Measurements from ENCODE around the gene TBC1D5.
"Not testable (repeated sequence)": the region's sequence is repeated elsewhere in the genome, so short reads cannot be mapped to it uniquely, and the experiment has no call there.

TBC1D5 gene

DNA sequence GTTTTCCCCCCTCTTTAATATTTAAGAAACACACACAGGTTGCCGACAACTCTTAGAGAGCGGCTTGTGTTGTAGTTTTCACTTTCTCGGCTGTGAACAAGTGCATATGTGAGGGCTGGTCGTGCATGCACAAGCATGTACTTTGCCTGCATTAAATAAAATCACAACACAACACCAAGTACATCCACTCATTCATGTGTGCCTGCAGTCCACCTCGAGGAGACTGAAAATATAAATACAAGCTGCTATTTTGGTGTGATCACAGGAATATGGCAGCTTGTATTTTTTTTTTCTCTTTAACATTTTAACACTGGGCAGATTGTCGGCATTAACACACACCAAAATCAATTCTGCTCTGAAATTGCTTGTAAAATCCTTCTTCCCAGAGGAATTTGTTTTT is 346.4 kb downstream of the TBC1D5 start:
- DNase-seq = no peak

GRCh38 chr3:17394541-17395155 is 347.8 kb downstream of the TBC1D5 start:
- no peak for DNase-seq

GRCh38 chr3:17392516-17392915 is 349.9 kb downstream of the TBC1D5 start:
- DNase-seq = not testable (repeated sequence)

DNA sequence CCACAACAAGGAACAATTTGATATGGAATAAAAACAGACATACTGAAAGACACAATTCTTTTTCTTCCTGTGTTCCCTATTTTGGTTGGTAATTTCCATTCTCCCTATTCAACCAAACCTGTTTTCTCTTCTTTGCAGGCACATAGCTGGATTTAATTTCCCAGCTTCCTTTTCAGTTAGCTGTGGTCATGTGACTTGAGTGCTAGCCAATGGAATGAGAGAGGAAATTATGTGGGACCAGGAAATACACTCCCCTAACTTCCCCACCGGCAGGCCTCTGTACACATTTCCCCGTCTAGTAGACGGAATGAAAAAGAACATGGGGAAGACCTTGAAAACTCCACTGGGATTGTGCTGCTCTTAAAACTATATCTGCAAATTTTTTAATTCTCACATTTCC is 351.6 kb downstream of the TBC1D5 start:
- DNase-seq = no peak

DNA sequence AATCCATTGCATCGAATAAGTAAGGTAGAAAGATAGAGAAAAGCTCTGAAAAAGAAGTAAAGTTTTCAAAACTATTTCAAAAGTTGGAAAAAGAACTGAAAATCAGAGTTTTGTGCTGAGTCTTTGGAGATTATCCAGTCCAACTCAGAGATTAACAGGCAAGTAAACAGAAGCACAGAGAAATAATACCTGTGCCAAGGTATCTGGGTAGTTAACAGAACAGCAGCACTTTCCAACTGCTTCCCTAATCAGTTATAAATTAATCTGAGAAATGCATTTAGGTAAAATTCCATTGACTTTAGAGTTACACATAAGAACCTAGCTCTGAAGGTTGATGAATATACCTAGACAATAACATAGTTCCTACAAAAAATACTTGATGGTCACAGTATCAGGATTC is 355.3 kb downstream of the TBC1D5 start:
- no peak for DNase-seq

GRCh38 chr3:17386432-17386831 is 356.0 kb downstream of the TBC1D5 start:
- DNase-seq = no peak

GRCh38 chr3:17384567-17385296 is 357.7 kb downstream of the TBC1D5 start:
- no peak for DNase-seq

DNA sequence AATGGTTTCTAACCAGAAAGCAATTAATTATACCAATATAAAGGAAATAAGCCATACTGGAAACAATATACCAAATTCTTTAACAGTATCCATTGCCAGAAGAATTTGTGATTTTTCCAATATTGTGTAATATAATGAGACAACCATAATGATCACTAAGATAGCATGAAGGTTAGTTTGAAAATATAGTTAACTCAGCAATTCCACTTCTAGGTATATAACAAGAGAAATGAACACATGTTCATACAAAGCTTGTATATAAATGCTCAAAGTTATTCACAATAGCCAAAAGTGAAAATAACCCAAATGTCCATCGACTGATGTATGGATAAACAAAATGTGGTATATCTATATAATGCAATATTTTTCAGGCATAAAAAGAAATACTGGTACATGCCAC is 369.1 kb downstream of the TBC1D5 start:
- DNase-seq = no peak

GRCh38 chr3:17372362-17373210 is 369.8 kb downstream of the TBC1D5 start:
- no peak for DNase-seq

DNA sequence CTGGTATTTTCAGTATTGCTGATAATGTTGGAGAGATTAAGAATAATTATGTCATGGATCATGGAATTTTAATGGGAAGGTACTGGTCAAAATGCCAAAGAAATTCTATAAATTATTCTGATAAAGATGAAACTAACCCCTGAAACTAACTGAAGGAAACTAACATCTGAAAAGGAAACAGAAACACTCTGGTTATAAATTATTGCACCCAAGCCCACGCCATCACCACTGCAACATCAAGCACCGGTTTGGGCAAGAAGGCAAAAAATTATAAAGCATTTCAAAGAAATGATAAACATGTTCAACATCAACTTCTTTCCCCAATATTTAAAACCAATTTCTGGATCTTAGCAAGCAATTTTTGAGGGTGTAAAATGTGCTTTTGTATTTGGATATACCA is 372.5 kb downstream of the TBC1D5 start:
- no peak for DNase-seq

- DNase-seq = no peak
Measured at GRCh38 chr3:17367171-17367570, 375.3 kb downstream of the TBC1D5 start.

GRCh38 chr3:17360991-17361390 is 381.4 kb downstream of the TBC1D5 start:
- no peak for DNase-seq

DNA sequence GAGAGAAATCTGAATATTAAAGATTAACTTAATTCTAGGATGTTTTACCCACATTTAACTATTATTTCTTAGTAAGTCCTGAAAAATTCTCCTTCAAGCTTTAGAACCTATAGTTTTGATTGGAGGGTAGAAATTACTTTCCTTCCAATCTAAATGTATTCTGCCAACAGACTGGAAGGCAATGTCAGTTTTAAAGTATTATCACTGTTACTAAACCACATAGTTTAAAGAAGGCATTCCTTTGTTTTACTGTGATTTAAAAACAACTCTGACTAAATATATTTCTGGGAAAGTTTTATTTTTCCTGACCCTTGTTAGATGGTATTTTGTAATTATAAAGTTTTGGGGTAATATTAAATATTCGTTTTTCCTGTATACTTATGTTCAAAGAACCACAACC is 382.5 kb downstream of the TBC1D5 start:
- DNase-seq = no peak

DNA sequence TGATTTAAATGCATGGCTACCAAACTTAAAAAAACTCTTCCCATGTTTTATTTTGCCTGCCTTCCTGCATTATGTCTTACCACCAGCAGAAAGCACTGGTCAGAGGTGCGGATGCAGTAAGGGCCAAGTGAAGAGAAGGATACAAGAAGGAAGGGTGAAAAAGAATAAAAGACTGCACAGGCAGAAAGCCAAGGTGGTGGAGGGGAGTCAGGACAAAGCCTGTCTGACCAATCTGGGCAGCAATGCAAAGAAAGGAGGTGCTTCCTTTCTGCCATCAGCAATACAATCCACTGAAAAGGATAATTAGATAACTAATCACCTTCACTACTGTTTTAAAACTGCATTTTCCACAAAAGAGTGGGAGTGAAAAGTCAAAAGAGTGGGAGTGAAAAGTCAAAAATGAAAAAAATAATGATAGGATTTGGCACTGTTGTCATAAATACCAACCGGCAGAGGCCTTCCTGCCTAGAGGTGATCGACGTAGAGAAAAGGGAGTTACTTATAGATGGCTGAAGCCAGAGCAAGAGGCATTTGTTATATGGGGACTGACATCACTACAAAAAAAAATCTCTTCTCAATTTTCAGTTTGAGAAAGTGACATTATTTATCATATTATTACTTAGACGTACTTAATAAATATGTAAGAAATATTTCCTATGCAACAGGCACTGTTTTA is 385.3 kb downstream of the TBC1D5 start:
- DNase-seq = no peak

DNA sequence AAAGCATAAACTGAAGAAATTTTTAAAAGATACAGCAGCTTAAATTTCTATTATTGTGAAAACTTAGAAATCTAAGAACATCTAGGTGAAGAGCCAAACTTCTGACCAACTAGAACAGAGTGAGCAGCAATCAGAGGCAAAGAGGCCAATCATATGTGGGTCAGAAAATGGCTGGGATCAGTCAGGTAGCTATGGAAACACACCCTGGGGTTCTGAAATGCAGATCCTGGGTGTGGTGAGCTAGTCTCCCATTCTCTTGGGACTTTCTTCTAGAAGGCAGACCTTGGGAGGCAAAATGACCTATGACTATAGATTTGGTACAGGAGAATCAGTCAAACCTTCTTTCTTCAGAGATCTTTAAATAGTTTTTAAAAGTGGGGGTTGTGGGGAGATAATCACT is 385.8 kb downstream of the TBC1D5 start:
- DNase-seq = no peak

DNA sequence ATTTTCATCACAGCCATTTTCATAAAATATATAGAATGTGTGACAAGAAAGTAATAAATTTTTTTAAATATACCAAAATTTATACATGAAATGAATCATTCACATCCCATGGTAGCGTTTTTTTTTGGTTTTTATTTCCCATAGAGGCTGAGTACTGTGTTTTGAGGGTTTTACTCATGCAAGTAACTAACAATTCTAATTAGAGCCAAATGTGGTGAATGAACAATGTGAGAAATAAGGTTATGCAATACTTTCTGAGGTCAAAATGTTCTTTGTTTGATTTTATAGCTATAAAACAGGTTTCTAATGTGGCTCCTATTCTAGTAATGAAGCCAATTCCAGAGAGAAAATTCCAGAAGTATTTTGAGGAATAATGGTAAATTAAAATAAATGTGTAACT is 386.8 kb downstream of the TBC1D5 start:
- DNase-seq = no peak

DNA sequence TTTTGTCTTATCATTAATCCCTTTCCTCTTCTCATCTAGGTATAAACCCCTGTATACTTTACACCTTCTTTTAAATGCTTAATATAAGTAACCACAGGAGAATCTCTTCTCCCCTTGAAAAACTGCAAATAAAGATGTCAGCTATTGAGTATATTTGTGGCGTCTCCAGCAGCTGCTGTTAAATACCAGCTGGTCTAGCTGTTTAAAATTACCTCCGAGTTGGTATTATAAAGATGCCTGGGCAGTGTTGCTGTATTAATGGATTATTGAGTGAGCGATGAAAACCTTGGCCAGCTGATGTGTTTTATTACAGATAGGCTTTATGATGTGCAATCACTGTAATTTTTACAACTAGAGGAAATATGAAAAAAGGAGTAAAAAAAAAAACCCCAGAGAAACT is 388.1 kb downstream of the TBC1D5 start:
- DNase-seq = no peak

DNA sequence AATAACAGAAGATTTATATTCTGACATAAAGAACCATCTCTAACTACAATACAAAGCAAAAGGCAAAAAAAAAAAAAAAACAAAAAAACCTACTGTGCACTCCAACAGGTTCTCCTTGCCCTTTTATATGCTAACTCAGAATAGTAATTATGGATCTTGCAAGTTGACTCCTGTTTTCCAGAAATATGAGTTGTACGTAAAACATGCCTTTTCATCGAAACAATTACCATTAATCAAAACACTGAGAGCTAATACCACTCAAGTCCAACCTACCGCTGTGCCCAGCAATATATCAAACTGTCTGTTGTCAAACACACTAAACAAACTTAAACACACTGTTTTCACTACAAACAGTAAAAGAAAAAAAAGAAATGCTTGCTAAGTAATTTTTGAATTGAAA is 389.8 kb downstream of the TBC1D5 start:
- no peak for DNase-seq

DNA sequence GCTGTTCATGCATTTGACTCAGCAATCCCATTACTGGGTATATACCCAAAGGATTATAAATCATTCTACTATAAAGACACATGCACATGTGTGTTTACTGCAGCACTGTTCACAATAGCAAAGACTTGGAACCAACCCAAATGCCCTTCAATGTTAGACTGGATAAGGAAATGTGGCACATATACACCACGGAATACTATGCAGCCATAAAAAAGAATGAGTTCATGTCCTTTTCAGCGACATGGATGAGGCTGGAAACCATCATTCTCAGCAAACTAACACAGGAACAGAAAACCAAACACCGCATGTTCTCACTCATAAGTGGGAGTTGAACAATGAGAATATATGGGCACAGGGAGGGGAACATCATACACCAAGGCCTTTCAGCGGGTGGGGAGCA is 391.2 kb downstream of the TBC1D5 start:
- DNase-seq = not testable (repeated sequence)

GRCh38 chr3:17349093-17349492 is 393.3 kb downstream of the TBC1D5 start:
- DNase-seq = no peak

DNA sequence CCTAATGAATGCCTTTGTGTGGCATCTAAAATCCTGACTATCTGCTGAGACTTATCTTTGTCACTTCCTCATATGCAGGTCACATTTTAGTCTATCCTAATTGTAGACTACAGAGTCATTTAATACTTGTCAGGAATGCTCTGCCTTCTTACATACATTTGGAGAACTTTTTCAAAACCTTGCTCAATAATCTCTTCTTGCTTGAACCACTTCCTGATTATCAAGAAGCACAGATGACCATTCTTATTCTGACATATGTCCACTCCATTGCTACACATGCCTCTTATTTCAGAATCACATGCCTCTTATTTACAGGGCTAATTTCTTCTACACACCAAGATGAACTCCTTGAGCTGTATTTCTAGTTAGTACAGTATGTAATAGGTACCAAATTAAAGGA is 400.3 kb downstream of the TBC1D5 start:
- no peak for DNase-seq

DNA sequence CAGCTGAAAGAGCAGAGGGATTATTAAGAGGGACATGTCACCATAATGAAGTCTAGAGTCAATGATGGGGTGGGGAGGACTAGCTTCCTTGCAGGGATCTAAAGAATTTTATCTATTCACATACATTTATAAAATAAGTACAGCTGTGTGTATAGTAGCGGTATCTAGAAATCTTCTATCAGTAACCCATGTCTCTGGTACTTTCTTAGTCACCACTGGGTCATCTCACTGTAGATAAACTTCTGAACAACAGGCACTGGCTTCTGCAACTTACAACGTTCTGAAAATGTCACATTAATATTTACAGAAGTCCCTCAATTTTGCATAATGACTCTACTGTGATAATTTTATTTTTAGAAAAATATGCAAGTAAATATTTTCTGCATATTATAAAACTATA is 401.7 kb downstream of the TBC1D5 start:
- no peak for DNase-seq

GRCh38 chr3:17340261-17340660 is 402.2 kb downstream of the TBC1D5 start:
- no peak for DNase-seq

Data from SHP77 (cell line).